Measurements from ENCODE around the gene FAM76B. TPM values are rescaled to one million over a fixed set of nuclear protein-coding genes. Genes with fewer than 3 reads are reported as not detected.

Gene FAM76B
- total and polyA plus RNA-seq, 9 of the 15 experiments (the other 6 are each of a cell fraction or from before 2014, with no cell fraction given): 22.5 to 60.0 (median 35.0) TPM

- no peak for TF ChIP-seq NR3C1 (CRISPR knock-in tag; IDR thresholded peaks at IDR 0.05)
- TF ChIP-seq THRAP3 (IDR thresholded peaks at IDR 0.05; ENCODE audit: borderline replicate concordance): no peak
- TF ChIP-seq SREBF1 (IDR thresholded peaks at IDR 0.05; ENCODE audit: borderline replicate concordance, low read depth, low read length): no peak
- no peak for TF ChIP-seq RBM17 (IDR thresholded peaks at IDR 0.05; ENCODE audit: borderline replicate concordance, low read depth, low read length)
- TF ChIP-seq JUND (IDR thresholded peaks at IDR 0.05; ENCODE audit: borderline replicate concordance, low read depth, low read length): 0 out of 2 replicates have a peak, but pooled peaks have one; percentile 8
- TF ChIP-seq JUND (tag; IDR thresholded peaks at IDR 0.05; ENCODE audit: borderline replicate concordance, low read depth, low read length): no peak
- peak; percentile 61 for TF ChIP-seq RBBP5 (IDR thresholded peaks at IDR 0.05; ENCODE audit: borderline replicate concordance, insufficient read depth, low read length, poor library complexity, severe bottlenecking)
- TF ChIP-seq HMBOX1 (IDR thresholded peaks at IDR 0.05): peak; percentile 97
- TF ChIP-seq KLF6 (CRISPR knock-in tag; IDR thresholded peaks at IDR 0.05; ENCODE audit: borderline replicate concordance): no peak
- TF ChIP-seq ZNF324 (CRISPR knock-in tag; IDR thresholded peaks at IDR 0.05): peak; percentile 11; the same call in 1 of the 2 replicates
- 0 out of 2 replicates have a peak, but pooled peaks have one; percentile 34 for TF ChIP-seq BHLHE40 (IDR thresholded peaks at IDR 0.05; ENCODE audit: low read length)
- no peak for TF ChIP-seq IRF1 (CRISPR knock-in tag; IDR thresholded peaks at IDR 0.05; ENCODE audit: borderline replicate concordance)
- peak; percentile 80 for TF ChIP-seq TAF1 (IDR thresholded peaks at IDR 0.05; ENCODE audit: control insufficient read depth, extremely low read depth, insufficient read depth, low read length, severe bottlenecking)
- 0 out of 2 replicates have a peak, but pooled peaks have one; percentile 45 for TF ChIP-seq ELF2 (CRISPR knock-in tag; IDR thresholded peaks at IDR 0.05)
- TF ChIP-seq GTF2E2 (tag; IDR thresholded peaks at IDR 0.05): no peak; the same call in 1 of the 2 replicates
- no peak for TF ChIP-seq KAT7 (CRISPR knock-in tag; IDR thresholded peaks at IDR 0.05; ENCODE audit: borderline replicate concordance)
- peak; percentile 79; the same call in 1 of the 2 replicates for TF ChIP-seq NFRKB (IDR thresholded peaks at IDR 0.05; ENCODE audit: low read depth)
- TF ChIP-seq ASH1L (IDR thresholded peaks at IDR 0.05; ENCODE audit: borderline replicate concordance, low read depth, partially characterized antibody): no peak
- TF ChIP-seq POLR3A (IDR thresholded peaks at IDR 0.05; ENCODE audit: borderline replicate concordance, extremely low read depth, insufficient read depth, insufficient read length): no peak
- TF ChIP-seq ZNF707 (CRISPR knock-in tag; conservative IDR thresholded peaks at IDR 0.05): no peak
- TF ChIP-seq ZNF695 (CRISPR knock-in tag; IDR thresholded peaks at IDR 0.05): no peak
- no peak for TF ChIP-seq CREB3 (tag; conservative IDR thresholded peaks at IDR 0.05; ENCODE audit: low read depth)
- TF ChIP-seq FOS (IDR thresholded peaks at IDR 0.05; ENCODE audit: extremely low read depth, insufficient read length): no peak
These were observed 1.5 kb upstream of the FAM76B start (continued) for GRCh38 chr11:95790933-95791708.

Data from K562 (cell line).